HG03354 (cell line): ENCODE results near the gene TRIM41.

ENCODE experiments used
- ATAC-seq: cut with Tn5 transposase; IDR thresholded peaks from one replicate; pipeline ENCODE4 v1.9.1; 2021; ENCODE audit warnings: mild to moderate bottlenecking; ENCODE audit not compliant: unreplicated experiment, poor library complexity, severe bottlenecking

Gene TRIM41

GRCh38 chr5:181191526-181192336 lies 31.4 kb upstream of the TRIM41 start:
- ATAC-seq, result peak; percentile 59

DNA sequence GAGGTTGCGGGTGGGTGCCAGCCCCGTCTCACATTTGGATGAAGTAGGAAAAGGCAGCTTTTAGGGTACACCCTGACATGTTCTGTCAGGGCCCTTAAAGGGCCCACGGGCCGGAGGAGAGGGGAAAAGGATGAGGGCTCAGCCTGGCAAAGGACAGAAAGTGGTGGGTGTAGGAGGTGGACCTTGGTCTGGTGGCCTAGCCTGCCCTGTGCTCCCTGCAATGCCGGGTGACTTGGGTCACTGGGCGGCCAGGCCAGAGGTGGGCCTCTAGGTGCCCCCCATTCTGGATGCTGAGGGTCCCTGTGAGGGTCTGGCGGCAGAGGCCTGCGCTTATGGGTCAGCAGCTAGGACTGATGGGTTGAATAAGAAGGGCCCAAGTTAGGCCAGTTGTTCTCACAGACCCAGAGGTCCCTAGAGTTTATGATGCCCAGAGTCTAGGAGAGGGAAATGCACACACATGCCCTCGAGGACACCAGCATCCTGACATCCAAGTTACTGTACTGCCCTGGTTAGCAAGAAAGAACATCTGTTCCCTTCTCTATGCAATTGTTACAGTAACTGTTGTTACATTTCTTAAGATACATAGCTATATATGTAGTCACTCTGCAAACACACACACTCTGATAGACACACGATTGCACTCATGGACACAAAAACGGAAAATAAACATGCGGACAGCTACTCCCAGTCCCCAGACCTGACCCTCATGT lies 30.6 kb upstream of the TRIM41 start:
- ATAC-seq, result no peak

DNA sequence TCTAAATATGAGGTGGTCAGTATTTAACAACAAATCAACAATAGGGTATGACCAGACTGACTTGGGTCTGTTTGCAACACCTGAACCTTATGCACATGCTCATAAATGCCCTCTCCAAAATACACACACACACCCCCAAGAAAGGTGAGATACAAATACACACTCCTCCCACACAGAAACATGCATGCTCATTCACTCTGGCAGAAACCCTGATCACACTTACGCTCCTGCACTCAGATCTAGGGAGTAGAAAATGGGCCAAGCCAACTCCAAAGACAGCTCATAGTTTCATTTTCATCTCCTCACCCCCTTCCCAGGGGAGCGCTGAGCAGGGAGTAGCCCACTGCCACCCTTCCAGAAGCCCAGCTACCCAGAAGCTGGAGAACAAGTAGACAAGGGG lies 29.4 kb upstream of the TRIM41 start:
- no peak for ATAC-seq

DNA sequence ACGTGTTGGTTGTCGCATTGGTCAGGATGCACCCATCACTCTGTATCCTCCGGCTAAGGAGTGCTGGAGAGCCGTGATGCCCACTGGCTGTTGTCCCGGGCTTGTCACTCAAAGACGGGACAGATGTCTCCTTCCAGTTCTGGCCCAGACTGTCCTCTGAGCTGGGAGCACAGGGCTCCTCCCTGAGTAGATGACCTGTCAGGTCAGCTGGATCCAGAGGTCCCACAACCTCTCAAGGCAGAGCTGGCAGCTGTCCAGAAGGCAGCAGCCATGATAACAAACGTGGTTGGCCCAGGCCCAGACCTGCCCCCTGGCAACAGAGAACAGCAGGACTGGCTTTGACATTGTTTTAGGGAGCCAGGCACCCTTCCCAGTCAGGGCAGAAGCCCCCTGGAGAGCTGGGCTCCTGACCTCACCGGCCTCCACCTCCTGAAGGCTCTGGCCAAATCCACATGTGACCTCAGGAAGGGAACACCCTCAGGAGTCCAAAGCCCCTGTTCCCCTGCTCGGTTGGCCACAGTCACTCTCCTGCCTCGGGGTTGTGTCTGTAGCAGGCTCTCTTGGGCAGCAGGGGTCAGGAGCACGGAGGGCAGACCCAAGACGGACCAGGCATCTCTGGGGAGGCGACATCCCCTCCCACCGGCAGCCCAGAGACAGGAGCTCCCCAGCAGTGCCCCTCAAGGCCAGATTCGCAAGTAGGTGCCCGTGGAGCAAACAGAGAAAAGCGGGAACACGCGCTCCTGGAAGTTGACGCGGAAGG lies 28.4 kb upstream of the TRIM41 start:
- ATAC-seq, result no peak

GRCh38 chr5:181195249-181195761 lies 27.8 kb upstream of the TRIM41 start:
- ATAC-seq, result no peak

- no peak for ATAC-seq
Measured at GRCh38 chr5:181197326-181197951, 25.6 kb upstream of the TRIM41 start.

- no peak for ATAC-seq
Measured at GRCh38 chr5:181198106-181198685, 24.9 kb upstream of the TRIM41 start.

- ATAC-seq, result peak; percentile 62
Measured at GRCh38 chr5:181198905-181199519, 24.1 kb upstream of the TRIM41 start.

GRCh38 chr5:181199881-181200638 lies 23.0 kb upstream of the TRIM41 start:
- no peak for ATAC-seq

- ATAC-seq, result no peak
Measured at GRCh38 chr5:181200816-181201215, 22.3 kb upstream of the TRIM41 start.

DNA sequence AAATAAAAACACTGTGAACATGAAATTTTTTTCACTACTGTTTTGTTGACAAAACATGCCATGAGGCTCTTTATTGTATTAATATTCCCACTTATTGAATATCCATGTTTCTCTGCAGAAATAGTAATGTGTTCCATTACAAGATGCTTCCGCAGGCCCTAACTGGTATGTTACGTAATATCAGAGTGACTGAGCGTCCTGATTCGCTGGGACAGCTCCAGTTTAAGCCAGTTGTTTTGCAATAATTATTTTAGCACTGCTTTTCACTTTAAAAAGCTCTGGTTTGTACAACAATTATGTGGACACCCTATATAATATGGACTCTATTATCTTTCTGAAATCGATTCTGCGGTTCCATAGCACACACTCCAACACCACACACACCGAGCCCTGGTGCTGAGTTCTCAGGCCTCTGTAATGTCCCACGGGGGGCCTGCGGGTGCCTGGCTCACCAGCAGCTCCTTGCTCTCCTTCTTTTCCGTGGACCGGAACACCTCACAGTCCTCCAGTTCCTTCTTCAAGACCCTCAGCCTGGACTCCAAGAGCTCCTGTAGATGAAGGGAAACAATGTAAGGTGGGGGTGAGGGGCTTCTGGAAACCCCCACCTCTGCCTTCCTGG lies 19.9 kb upstream of the TRIM41 start:
- ATAC-seq, result no peak

DNA sequence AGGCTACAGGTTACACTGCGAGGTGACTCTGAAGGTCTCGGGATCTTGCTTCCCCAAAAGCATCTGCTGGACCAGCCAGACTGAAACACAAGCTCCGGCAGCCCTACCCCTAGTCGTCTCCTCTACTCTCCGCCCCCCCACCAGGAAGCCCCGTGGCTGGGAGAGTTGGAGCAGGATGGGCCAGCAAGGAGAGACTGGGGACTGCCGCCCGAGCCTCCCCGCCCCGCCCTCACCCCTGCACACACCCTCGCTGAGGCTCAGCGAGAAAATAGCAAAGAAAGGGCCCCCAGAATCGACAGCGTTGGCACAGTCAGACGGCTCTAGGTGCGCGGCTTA lies 19.3 kb upstream of the TRIM41 start:
- ATAC-seq, result no peak

- ATAC-seq, result no peak
Measured at GRCh38 chr5:181204113-181204825, 18.8 kb upstream of the TRIM41 start.

DNA sequence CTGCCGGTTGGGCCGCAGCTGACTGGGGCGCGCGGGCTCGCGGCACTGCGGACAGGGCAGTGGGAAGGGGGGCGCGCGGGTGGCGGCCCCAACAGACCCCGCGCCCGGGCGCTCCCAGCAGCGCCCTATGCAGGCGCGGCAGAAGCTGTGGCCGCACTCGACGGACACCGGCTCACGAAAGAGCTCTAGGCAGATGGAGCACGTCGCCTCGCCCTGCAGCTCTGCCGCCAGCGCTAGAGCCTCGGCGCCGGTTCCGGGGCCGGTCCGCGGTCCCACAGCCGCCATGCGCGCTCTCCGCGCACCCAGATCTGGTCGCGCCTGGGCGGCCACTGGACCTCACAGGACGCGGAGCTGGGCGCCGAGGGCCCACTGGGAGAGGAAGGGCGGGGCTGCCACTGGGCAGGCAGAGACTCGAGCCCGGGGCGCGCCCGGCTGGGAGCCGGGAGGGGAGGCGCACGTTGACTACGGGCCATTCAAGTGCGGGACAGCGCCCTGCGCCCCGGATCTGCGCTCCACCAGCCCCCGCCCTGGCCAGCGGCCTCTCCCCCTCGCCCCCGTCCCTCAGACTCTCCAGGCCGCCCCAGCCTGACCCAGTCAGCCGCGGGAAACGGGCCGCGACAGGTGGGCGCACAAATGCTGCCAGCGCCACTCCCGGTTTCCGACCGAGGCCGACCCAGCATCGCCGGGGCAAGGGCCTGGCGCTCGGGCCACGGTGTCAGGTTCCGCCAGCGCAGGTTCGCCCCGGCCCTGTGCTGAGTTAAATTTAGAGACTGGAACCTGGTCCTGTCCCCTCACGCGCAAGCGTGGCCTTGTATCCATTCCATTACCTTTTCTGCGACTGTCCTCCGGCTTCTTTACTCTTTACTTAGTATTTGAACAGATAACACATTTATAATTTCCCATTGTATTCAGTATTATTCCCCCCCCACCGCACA lies 18.0 kb upstream of the TRIM41 start, which contains the start of gene TRIM7:
TSS of gene TRIM7 (minus strand) at position 371 of the 935 bp plus-strand sequence. CDS start at position 285, 86 bp downstream.
- no peak for ATAC-seq

GRCh38 chr5:181205761-181206649 lies 17.1 kb upstream of the TRIM41 start:
- ATAC-seq, result no peak
